Epithelial cell of esophagus (primary cell): ENCODE data around the gene TLN1.

Experiments
- DNase-seq: peaks from one replicate; pipeline ENCODE4 v3.0.0; 2010; ENCODE audit warnings: low read depth
- H3K4me3 ChIP-seq: 2 replicates; pipeline ENCODE4 v1.5.1; 2011; ENCODE audit warnings: mild to moderate bottlenecking, low read length, control low read depth
- TF ChIP-seq, protein P1 (sequence below): IDR thresholded peaks from 2 replicates; pipeline ENCODE4 v1.5.1; 2011; ENCODE audit warnings: low read depth, mild to moderate bottlenecking, low read length, control low read depth, inconsistent platforms; ENCODE audit not compliant: insufficient read depth; ENCODE audit errors: missing control alignments

TLN1 gene

DNA sequence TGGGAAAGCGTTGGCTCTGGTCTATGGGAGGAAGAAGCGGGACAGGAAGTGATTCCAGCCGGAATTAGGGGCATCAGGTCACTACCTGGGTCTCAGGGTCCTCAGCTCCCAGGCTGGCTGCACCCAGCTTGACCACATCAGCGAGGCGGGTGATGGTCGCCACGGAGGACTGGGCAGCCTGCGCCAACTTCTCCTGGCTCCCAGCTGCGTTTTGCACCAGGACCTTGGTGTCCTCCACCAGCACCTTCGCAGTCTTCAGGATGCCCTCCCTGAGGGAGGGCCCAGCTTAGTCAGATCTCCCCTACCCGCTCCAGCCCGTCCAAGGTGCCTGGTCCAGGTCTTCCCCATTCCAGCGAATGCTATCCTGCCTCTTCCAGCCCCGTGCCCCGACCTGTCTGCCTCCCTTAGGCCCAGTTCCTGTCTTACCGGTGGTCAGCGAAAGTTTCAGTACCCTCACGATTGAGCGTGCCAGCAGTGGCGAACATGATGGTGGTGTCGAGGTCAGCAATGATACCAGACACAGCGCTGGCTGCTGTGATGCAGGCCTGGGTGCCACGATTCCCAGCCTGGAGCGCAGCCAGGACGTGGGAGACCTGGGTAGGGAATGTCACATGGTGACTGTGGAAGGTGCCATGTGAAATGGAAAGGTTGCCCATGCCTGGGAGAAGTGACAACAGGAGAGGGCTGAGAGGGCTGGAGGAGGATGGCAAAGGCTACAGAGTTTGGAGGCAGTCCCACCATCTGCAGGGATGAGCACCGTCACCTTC, 27.9 kb downstream of the TLN1 start:
- no peak for DNase-seq
- TF ChIP-seq, protein P1, sequence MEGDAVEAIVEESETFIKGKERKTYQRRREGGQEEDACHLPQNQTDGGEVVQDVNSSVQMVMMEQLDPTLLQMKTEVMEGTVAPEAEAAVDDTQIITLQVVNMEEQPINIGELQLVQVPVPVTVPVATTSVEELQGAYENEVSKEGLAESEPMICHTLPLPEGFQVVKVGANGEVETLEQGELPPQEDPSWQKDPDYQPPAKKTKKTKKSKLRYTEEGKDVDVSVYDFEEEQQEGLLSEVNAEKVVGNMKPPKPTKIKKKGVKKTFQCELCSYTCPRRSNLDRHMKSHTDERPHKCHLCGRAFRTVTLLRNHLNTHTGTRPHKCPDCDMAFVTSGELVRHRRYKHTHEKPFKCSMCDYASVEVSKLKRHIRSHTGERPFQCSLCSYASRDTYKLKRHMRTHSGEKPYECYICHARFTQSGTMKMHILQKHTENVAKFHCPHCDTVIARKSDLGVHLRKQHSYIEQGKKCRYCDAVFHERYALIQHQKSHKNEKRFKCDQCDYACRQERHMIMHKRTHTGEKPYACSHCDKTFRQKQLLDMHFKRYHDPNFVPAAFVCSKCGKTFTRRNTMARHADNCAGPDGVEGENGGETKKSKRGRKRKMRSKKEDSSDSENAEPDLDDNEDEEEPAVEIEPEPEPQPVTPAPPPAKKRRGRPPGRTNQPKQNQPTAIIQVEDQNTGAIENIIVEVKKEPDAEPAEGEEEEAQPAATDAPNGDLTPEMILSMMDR: no peak
- no peak overlapping the region for H3K4me3 ChIP-seq

DNA sequence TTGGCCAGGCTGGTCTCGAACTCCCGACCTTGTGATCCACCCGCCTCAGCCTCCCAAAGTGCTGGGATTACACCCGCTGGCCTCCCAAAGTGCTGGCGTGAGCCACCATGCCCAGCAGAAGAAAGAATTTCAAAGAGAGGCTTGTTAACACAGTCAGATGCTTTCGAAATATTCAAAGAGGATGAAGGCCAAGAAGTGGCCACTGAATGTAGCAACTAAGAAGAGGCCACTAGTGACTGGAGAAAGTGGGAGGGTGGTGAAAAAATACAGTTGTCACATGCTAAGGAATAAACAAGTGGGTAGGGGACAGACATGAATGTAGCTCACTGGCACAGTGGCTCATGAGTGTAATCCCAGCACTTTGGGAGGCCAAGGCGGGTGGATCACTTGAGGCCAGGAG, 29.3 kb downstream of the TLN1 start:
- TF ChIP-seq, protein P1: no peak
- DNase-seq: no peak
- H3K4me3 ChIP-seq: no peak overlapping the region

DNA sequence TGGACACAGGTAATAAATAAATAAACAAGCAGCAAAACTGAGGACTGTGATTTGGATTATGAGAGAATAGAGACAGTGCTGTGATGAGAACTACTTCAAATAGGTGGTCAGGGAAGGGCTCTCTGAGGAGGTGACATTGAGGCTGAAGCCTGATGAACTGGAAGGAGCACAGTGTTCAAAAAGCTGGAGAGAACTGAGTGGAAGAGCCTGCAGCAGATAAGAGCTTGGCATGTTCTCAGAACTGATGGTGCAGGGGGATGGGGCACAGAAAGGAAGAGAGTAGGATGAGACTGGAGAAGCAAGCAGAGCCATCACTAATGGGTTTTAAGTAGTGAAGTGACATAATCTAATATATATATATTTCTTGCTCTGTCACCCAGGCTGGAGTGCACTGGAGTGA, 31.1 kb downstream of the TLN1 start:
- H3K4me3 ChIP-seq: no peak overlapping the region
- no peak for DNase-seq
- TF ChIP-seq, protein P1: no peak

DNA sequence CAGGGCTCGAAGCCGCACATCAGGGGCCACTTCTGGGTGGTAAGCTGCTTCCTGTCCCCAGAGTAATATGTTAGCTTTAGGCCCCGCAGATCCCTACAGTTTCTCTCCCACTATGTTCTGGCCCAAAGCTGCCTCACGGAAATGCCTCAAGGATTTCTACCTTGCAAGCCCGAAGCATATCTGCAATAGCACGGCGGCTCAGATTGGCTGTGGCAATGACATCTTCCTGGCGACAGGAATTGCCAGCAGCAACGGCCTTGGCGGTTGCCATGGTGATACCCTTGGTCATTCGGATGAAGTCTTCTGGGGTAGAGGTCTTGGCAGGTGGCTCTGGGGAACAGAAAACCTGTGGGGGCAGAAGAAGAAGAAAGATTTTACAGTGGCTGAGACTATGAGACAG, 32.0 kb downstream of the TLN1 start:
- no peak overlapping the region for H3K4me3 ChIP-seq

DNA sequence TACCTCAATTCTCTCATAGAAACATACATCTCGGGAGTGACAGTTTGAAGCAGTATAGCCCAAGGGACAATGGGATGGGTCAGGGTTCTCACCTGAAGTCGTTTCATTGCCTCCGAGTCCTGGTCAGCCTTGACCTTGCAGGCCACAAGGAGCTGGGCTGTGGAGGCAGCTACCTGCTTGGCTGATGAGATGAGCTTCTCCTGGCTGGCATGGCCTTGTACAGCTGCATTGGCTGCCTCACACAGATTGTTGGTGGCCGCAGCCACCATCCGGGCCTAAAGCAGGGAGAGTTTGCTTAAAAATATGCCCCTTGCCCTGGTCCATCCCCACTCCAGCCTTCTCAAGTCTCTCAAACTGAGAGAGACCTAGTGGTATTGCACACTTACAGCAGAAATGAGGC, 33.8 kb downstream of the TLN1 start:
- TF ChIP-seq, protein P1: no peak
- DNase-seq: no peak
- H3K4me3 ChIP-seq: no peak overlapping the region

More for the DNA sequence above, 32.0 kb downstream of the TLN1 start:
- DNase-seq: no peak
- TF ChIP-seq, protein P1: no peak

DNA sequence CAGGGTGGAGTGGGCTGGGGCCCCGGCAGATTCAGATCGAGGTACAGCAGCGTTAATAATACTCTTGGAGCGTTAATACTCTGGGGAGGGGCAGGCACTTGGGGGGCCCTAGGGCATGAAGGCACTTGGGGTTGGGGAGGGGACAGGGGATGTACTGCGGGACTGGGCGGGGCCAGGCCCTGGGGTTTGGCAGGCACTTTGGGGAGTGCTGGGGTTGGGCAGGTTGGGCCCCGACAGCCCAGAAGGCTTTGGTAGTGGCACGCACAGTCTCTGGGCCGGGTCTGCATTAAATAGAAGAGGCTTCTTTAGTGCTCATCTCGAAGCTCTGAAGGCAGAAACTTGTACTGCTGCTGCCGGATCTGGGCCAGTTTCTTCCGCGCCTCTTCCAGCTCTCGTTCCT, 34.5 kb downstream of the TLN1 start:
- DNase-seq: no peak
- H3K4me3 ChIP-seq: no peak overlapping the region
- TF ChIP-seq, protein P1: no peak
